Measurements from ENCODE around the gene BTF3.

DNA sequence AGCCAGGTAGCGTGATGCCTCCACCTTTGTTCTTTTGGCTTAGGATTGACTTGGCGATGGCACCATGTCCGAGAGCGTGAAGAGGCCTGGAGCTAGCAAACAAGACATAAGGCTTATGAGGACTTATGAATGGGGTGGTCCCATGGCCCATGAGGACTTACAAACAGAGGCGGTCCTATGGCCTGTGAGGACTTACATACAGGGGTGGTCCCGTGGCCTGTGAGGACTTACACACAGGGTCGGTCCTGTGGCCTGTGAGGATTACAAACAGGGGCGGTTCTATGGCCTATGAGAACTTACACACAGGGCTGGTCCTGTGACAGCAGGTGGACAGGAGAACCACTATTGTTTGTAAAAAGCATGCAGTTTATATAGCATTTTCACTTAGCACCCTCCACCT, 28.4 kb upstream of the BTF3 start:
- TF ChIP-seq, protein P1, sequence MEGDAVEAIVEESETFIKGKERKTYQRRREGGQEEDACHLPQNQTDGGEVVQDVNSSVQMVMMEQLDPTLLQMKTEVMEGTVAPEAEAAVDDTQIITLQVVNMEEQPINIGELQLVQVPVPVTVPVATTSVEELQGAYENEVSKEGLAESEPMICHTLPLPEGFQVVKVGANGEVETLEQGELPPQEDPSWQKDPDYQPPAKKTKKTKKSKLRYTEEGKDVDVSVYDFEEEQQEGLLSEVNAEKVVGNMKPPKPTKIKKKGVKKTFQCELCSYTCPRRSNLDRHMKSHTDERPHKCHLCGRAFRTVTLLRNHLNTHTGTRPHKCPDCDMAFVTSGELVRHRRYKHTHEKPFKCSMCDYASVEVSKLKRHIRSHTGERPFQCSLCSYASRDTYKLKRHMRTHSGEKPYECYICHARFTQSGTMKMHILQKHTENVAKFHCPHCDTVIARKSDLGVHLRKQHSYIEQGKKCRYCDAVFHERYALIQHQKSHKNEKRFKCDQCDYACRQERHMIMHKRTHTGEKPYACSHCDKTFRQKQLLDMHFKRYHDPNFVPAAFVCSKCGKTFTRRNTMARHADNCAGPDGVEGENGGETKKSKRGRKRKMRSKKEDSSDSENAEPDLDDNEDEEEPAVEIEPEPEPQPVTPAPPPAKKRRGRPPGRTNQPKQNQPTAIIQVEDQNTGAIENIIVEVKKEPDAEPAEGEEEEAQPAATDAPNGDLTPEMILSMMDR (IDR thresholded peaks at IDR 0.05): no peak
- TF ChIP-seq POLR2A (IDR thresholded peaks at IDR 0.05): no peak

Measured in lower leg skin (tissue), 3 donors.